ENCODE measurements around the gene TCEAL3. TPM values are rescaled to one million over a fixed set of nuclear protein-coding genes. Genes with fewer than 3 reads are reported as not detected.
A peak's percentile ranks its signal among the peaks of the same experiment; 100 is the strongest.
"Not testable (repeated sequence)": the region's sequence is repeated elsewhere in the genome, so short reads cannot be mapped to it uniquely, and the experiment has no call there.

TCEAL3 gene
- total RNA-seq, 1 donor from 2014 or later = 14.8 TPM

- intact Hi-C loops (cut with DNase I) = no loop called here
- no peak for DNase-seq
- ATAC-seq (ENCODE audit: poor library complexity) = no peak
These were observed 8.1 kb downstream of the TCEAL3 start for GRCh38 chrX:103615781-103616371.

GRCh38 chrX:103616676-103617186, 9.0 kb downstream of the TCEAL3 start:
- ATAC-seq (ENCODE audit: poor library complexity) (no peak), DNase-seq (no peak)
- intact Hi-C loops (cut with DNase I) = no loop called here

- ATAC-seq (ENCODE audit: poor library complexity) (no peak), DNase-seq (no peak)
- intact Hi-C loops (cut with DNase I) = no loop called here
These were observed 16.3 kb downstream of the TCEAL3 start for GRCh38 chrX:103624111-103624510.

- intact Hi-C loops (cut with DNase I) = no loop called here
- no peak for ATAC-seq (ENCODE audit: poor library complexity)
- no peak for DNase-seq
These were observed 19.1 kb downstream of the TCEAL3 start for GRCh38 chrX:103626855-103627254.

- intact Hi-C loops (cut with DNase I) = no loop called here
- DNase-seq (peak; percentile 73), ATAC-seq (ENCODE audit: poor library complexity) (peak; percentile 83)
These were observed 20.9 kb downstream of the TCEAL3 start, which contains the start of gene TCEAL1 for GRCh38 chrX:103628386-103629317. TCEAL1 (plus strand) TSS chrX:103628975; CDS start chrX:103629917, 942 bp downstream.

GRCh38 chrX:103629318-103630170, 21.8 kb downstream of the TCEAL3 start:
- DNase-seq (peak; percentile 76), ATAC-seq (ENCODE audit: poor library complexity) (peak; percentile 96)

GRCh38 chrX:103630171-103630511, 22.4 kb downstream of the TCEAL3 start:
- DNase-seq = no peak
- no peak for ATAC-seq (ENCODE audit: poor library complexity)
- intact Hi-C loops (cut with DNase I) = no loop called here

More at GRCh38 chrX:103629318-103630170, 21.8 kb downstream of the TCEAL3 start:
- intact Hi-C loops (cut with DNase I) = no loop called here

GRCh38 chrX:103631145-103631544, 23.4 kb downstream of the TCEAL3 start:
- ATAC-seq (ENCODE audit: poor library complexity) (no peak), DNase-seq (no peak)
- intact Hi-C loops (cut with DNase I) = no loop called here

GRCh38 chrX:103635436-103635835, 27.7 kb downstream of the TCEAL3 start:
- no peak for ATAC-seq (ENCODE audit: poor library complexity)
- intact Hi-C loops (cut with DNase I) = no loop called here
- DNase-seq = no peak

- ATAC-seq (ENCODE audit: poor library complexity) = no peak
- intact Hi-C loops (cut with DNase I) = no loop called here
- no peak for DNase-seq
These were observed 30.0 kb downstream of the TCEAL3 start for GRCh38 chrX:103637604-103638338.

GRCh38 chrX:103638479-103639346, 30.9 kb downstream of the TCEAL3 start:
- ATAC-seq (ENCODE audit: poor library complexity); DNase-seq; intact Hi-C loops (cut with DNase I): not testable (repeated sequence)

GRCh38 chrX:103640401-103641155, 32.8 kb downstream of the TCEAL3 start:
- intact Hi-C loops (cut with DNase I) = no loop called here
- ATAC-seq (ENCODE audit: poor library complexity) (no peak), DNase-seq (no peak)

- intact Hi-C loops (cut with DNase I) = no loop called here
- no peak for ATAC-seq (ENCODE audit: poor library complexity)
- DNase-seq = no peak
These were observed 36.4 kb downstream of the TCEAL3 start for GRCh38 chrX:103644125-103644524.

- ATAC-seq (ENCODE audit: poor library complexity) = no peak
- intact Hi-C loops (cut with DNase I) = no loop called here
These were observed 39.9 kb downstream of the TCEAL3 start for GRCh38 chrX:103647630-103648029.

GRCh38 chrX:103651151-103651773, 43.5 kb downstream of the TCEAL3 start:
- ATAC-seq (ENCODE audit: poor library complexity) = no peak
- intact Hi-C loops (cut with DNase I) = no loop called here

More at GRCh38 chrX:103647630-103648029, 39.9 kb downstream of the TCEAL3 start:
- DNase-seq = no peak

More at GRCh38 chrX:103651151-103651773, 43.5 kb downstream of the TCEAL3 start:
- no peak for DNase-seq
